Memory B cell (primary cell): ENCODE results near the gene ZDHHC21.

Experiments used
- ATAC-seq: fragments of 150-1000 bp; cut with Tn5 transposase; 2 replicates; pipeline ENCODE4 v1.10.0; 2021; ENCODE audit warnings: low read depth, mild to moderate bottlenecking, moderate library complexity
- DNase-seq, 2 donors: peaks; one replicate each; pipeline ENCODE4 v3.0.0; 2022; ENCODE audit warnings: low spot score in 2 of 2
- H3K27ac Mint-ChIP-seq: one replicate; pipeline ENCODE4 v1.8.0; 2022; ENCODE audit warnings: mild to moderate bottlenecking, moderate library complexity, mixed read lengths
- H3K27me3 Mint-ChIP-seq: one replicate; pipeline ENCODE4 v1.8.0; 2022; ENCODE audit warnings: mixed read lengths
- H3K36me3 Mint-ChIP-seq: one replicate; pipeline ENCODE4 v1.8.0; 2022; ENCODE audit warnings: mild to moderate bottlenecking, mixed read lengths
- H3K4me1 Mint-ChIP-seq: one replicate; pipeline ENCODE4 v1.8.0; 2022; ENCODE audit warnings: mixed read lengths
- H3K4me3 Mint-ChIP-seq: one replicate; pipeline ENCODE4 v1.8.0; 2022; ENCODE audit warnings: mild to moderate bottlenecking, moderate library complexity, mixed read lengths
- H3K9me3 Mint-ChIP-seq: one replicate; pipeline ENCODE4 v1.8.0; 2022; ENCODE audit warnings: mixed read lengths

The ZDHHC21 gene, protein sequence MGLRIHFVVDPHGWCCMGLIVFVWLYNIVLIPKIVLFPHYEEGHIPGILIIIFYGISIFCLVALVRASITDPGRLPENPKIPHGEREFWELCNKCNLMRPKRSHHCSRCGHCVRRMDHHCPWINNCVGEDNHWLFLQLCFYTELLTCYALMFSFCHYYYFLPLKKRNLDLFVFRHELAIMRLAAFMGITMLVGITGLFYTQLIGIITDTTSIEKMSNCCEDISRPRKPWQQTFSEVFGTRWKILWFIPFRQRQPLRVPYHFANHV

DNA sequence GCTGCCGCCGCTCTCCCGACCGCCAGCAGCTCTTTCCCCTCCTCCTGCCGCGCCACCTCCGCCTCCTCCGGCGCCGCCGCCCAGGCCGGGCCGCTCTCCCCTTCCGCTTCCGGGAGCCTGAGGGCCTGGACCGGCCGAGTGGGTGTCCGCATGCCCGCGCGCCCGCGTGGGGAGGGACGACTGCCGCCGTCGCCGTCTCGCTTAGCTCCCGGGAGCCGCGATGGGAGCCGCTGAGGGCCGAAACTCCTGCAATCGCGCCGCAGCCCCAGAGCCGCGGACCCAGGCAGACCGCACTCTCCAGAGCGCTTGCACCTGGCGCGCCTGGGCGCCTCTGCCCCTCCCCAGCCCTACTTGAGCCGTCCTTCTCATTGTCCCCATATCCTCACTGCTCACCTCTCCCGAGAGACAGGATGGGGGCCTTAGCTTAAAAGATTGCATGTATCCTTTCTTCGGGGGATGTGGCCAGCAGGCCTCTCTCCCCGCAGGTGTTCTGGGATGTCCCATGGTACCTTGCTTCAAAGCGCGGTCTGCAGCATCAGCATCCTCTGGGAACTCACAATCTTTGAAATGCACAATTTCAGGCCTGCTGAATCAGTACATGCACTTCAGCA is at the start of gene ZDHHC21:
Gene ZDHHC21, minus strand, starts transcription at position 182 of the 611 bp plus-strand sequence. CDS start 19,092 bp downstream, outside the sequence.
- DNase-seq (peak; percentile 20 to 58), ATAC-seq (peak; percentile 69)
- peak within 1 kb of the TSS; percentile 95 for H3K27ac Mint-ChIP-seq
- peaks cover 9% of the 10 kb centered on the region for H3K36me3 Mint-ChIP-seq
- peaks cover 36% of the 10 kb centered on the region for H3K4me1 Mint-ChIP-seq
- H3K9me3 Mint-ChIP-seq: no peaks in the 10 kb centered on the region
- H3K27me3 Mint-ChIP-seq: no peaks in the 10 kb centered on the region
- peak within 1 kb of the TSS; percentile 99 for H3K4me3 Mint-ChIP-seq

DNA sequence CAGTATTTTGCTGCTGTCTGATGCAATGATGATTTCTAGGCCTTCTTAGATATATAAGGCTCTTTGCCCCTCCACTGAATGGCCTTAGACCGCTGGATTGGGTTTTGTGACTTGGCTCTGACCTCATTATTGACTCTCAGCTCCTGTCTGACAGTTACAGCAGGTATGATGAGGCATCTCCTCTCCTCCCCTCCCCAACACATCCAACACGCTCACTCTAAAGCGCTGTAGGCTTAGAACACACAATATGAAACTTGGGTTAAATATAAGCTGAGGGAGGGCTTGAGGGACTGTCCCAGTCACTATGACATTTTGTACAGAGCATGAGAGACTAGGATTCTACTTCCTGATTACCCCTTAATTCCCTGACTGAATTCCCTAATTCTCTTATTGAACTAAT is 48.1 kb upstream of the ZDHHC21 start:
- DNase-seq (no peak), ATAC-seq (no peak)
- Mint-ChIP-seq H3K4me3 (no peak overlapping the region), H3K27me3 (peaks cover 11% of the 10 kb centered on the region), H3K9me3 (peaks cover 1% of the 10 kb centered on the region), H3K36me3 (no peaks in the 10 kb centered on the region), H3K27ac (no peak overlapping the region), H3K4me1 (no peaks in the 10 kb centered on the region)

DNA sequence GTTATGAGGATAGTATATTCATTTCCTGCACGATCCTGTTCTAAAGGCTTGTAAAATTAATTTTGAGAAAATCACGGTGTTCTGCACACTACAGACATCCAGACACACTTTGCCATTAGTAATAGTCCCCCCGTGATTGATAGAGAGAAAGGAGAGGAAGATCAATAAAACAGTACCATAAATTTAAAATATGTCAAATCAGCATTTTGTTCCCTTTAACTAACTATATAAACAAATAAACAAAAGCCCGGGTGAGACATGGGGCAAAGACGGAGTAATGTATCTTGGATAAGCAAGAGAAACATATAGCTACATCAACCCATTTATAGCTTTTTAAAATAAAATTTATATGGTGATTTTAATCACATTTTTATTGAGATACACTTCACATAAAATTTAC is 39.9 kb upstream of the ZDHHC21 start:
- ATAC-seq: no peak
- no peaks in the 10 kb centered on the region for H3K9me3 Mint-ChIP-seq
- H3K4me3 Mint-ChIP-seq: no peak overlapping the region
- H3K4me1 Mint-ChIP-seq: no peaks in the 10 kb centered on the region
- H3K27me3 Mint-ChIP-seq: peaks cover 12% of the 10 kb centered on the region
- H3K36me3 Mint-ChIP-seq: no peaks in the 10 kb centered on the region
- DNase-seq: no peak
- no peak overlapping the region for H3K27ac Mint-ChIP-seq

DNA sequence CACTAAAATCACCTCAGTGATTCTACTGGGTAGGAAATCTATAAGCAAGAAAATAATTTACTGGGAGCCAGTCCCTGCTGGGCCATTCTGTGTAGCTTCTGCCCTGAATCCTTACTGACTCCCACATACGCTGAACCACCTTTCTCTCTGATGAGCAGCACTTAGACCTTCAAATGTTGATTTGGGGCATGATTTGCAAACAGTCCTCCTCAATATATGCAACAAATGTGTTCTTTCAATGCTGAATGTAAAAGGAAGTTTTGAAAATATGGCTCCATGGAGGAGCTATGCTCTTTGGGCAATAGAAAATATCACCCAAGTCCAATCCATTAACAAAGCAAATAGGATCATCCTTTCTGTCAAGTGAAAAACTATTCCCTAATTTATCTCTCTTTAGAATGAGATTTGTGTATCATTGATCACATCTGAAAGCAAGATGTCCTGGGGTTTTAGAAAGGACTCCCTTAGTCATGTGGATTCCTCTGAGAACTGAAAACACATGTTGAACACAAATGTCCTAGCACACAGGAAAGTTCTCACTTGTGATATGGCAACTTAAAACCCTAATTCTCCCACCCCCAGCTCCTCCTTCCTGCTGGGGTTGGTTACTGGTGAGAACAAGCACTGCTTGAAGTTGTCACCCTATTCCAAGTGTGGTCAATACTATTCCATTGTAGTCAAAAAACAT is 38.2 kb upstream of the ZDHHC21 start:
- H3K27ac Mint-ChIP-seq: no peak overlapping the region
- H3K4me1 Mint-ChIP-seq: no peaks in the 10 kb centered on the region
- ATAC-seq (no peak), DNase-seq (no peak)
- H3K4me3 Mint-ChIP-seq: no peak overlapping the region
- H3K27me3 Mint-ChIP-seq: peaks cover 8% of the 10 kb centered on the region
- no peaks in the 10 kb centered on the region for H3K36me3 Mint-ChIP-seq
- no peaks in the 10 kb centered on the region for H3K9me3 Mint-ChIP-seq

DNA sequence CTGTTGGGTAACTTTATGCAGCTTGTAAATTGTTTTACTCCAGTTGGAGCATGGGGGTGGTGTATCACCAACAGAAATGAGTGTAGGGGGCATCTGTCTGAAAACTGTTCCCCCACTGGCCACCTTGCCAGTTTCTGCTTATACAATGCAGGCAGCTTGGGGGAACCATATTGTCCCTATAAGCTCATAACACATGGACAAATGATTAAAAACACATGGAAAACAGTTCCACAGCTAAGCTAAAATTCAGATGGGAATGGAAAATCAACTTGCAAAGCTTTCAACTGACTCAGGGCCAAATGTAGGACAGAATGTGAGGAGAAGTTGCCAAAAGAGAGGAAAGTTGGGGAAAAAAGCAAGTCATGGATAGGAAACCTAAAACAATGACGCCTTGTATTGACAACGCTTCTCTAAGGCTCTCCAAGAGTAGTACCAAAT is 37.2 kb upstream of the ZDHHC21 start:
- H3K4me3 Mint-ChIP-seq: no peak overlapping the region
- no peaks in the 10 kb centered on the region for H3K4me1 Mint-ChIP-seq
- H3K27me3 Mint-ChIP-seq: peaks cover 10% of the 10 kb centered on the region

DNA sequence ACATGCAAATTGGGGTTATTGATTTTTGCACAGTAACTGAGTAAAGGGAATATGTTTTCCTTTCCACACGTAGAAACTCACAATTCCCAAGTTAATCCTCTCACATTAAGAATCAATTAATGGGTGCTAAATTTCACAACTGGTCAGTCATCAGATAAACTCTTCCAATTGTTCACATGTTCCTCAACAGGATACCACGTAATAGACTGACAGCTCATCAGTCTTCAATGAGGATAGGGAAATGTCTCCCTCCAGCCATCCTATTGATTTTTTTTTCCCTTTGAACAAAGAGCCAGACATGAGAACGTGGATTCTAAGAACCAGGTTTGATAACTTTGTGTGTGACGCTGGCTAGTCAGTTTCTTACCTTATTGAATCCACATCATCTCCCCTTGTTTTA is 30.1 kb upstream of the ZDHHC21 start:
- Mint-ChIP-seq H3K36me3 (no peaks in the 10 kb centered on the region), H3K4me1 (peaks cover 3% of the 10 kb centered on the region), H3K27ac (no peak overlapping the region), H3K4me3 (no peak overlapping the region), H3K9me3 (peaks cover 3% of the 10 kb centered on the region), H3K27me3 (peaks cover 8% of the 10 kb centered on the region)
- DNase-seq (no peak), ATAC-seq (no peak)

More for the DNA sequence above, 37.2 kb upstream of the ZDHHC21 start:
- H3K9me3 Mint-ChIP-seq: no peaks in the 10 kb centered on the region
- no peak for DNase-seq
- no peaks in the 10 kb centered on the region for H3K36me3 Mint-ChIP-seq
- ATAC-seq: no peak
- no peak overlapping the region for H3K27ac Mint-ChIP-seq

DNA sequence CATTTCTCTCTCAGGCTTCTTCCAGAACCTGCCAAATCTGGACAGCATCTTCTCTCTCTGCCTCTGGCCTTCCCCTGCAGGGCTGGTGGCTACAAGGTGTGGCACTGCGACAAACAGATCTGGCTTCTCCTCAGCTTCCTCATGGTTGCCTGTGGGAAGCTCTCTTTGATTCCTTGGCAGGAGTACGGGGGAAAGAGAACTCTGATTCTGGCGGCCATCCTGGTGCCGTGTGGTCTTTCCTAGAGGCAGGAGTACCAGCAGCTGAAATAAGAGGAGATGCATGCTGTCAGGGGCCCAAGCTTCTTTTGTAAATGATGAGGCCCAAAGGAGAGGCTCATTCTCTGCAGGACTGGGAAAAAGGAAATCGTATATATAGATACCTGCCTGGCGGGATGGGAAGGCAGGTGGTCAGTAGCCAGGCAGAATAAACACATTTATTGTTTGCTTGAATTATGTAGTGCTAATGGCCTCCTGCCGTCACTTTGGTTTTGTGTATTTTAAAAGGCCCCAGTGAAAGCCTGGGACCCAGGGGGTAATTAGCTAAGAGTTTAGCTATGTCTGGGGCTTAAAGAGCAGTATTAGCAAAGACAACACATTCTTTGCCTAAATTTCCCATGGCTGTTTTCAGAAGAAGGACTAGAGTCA is 29.3 kb upstream of the ZDHHC21 start, which contains the start of gene CER1:
Gene CER1, minus strand, starts transcription at position 343 of the 645 bp plus-strand sequence. Its CDS starts 61 bp downstream, at position 282.
- Mint-ChIP-seq H3K4me1 (peaks cover 3% of the 10 kb centered on the region), H3K27me3 (peaks cover 6% of the 10 kb centered on the region), H3K9me3 (peaks cover 3% of the 10 kb centered on the region), H3K4me3 (no peak within 1 kb of the TSS), H3K36me3 (no peaks in the 10 kb centered on the region), H3K27ac (no peak within 1 kb of the TSS)
- ATAC-seq (no peak), DNase-seq (no peak)

DNA sequence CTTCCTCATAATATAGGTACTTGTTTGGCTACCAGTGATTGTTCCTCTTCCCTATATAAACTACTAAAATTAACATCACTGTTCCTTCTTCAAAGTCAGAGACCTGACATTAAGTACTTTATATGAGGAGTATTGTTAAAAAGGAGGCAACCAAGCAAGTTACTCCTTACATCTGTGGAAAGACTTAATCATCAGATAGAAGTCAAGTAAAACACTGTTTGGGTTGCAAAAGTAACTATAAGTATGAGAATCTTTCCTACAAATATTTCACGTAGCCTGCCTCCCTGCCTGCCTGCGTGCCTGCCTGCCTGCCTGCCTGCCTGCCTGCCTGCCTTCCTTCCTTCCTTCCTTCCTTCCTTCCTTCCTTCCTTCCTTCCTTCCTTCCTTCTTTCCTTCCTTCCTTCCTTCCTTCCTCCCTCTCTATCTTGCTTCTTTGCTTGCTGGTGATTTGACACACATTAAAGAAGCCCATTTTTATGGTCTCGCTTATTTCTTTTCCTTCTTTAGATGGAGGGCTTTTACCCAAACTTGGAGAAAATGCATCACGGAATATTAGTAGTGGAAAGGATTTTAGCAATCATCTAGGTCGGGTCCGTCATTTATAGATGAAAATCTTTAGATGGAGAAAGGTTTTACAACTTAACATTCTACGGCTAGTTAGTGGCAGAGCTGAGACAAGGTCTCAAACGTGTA is 26.1 kb upstream of the ZDHHC21 start:
- Mint-ChIP-seq H3K4me3 (no peak overlapping the region), H3K9me3 (peaks cover 3% of the 10 kb centered on the region), H3K27ac (no peak overlapping the region), H3K36me3 (no peaks in the 10 kb centered on the region), H3K4me1 (peaks cover 3% of the 10 kb centered on the region), H3K27me3 (peaks cover 6% of the 10 kb centered on the region)
- no peak for ATAC-seq
- DNase-seq: no peak

DNA sequence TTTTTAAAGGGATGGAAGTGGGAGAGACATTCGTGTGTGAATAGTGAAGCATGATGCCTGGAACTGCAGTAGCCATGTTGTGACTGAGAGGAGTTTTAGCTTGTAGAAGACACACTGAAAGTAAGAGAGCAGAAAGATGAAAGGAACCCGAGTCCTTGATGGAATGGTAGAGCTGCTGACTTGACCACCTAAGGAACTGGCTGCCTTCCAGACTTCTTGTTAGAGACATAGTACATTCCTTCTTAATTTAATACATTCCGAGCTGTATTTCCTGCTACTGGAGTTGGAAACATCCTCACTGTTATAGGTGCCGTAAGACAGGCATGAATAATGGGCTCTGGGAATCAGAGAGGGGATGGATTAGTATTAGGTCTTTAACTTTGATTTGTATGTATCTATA is 21.9 kb upstream of the ZDHHC21 start:
- Mint-ChIP-seq H3K36me3 (no peaks in the 10 kb centered on the region), H3K9me3 (peaks cover 4% of the 10 kb centered on the region), H3K27me3 (peaks cover 3% of the 10 kb centered on the region), H3K4me1 (peaks cover 8% of the 10 kb centered on the region), H3K27ac (no peak overlapping the region), H3K4me3 (no peak overlapping the region)
- DNase-seq (no peak), ATAC-seq (no peak)

DNA sequence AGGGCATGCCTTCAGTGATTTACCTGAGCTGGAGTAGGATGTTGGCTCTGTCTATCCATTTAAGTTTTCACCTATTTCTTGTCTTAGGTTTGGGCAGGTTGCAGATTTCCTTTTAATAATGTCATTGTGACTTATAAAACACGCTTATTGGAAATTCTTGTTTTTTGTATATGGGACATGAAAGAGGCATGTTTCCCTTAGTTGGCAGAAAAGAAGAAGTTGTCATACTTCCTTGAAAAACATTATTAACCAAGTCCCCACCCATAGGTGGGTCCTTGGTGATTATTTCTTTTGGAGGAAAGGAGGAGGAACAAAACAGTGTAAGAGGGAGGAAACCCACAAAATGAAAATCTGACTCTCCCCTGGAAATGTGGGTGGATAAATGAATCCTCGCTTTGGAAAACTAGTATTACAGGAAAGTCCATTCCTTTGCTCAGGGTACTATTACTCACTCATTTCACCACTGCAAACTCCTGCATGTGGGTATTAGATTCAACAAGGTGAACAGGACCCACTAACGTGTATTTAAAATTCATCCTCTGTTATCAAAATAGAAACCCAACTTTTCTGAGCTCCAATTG is 20.0 kb upstream of the ZDHHC21 start:
- H3K27me3 Mint-ChIP-seq: peaks cover 2% of the 10 kb centered on the region

DNA sequence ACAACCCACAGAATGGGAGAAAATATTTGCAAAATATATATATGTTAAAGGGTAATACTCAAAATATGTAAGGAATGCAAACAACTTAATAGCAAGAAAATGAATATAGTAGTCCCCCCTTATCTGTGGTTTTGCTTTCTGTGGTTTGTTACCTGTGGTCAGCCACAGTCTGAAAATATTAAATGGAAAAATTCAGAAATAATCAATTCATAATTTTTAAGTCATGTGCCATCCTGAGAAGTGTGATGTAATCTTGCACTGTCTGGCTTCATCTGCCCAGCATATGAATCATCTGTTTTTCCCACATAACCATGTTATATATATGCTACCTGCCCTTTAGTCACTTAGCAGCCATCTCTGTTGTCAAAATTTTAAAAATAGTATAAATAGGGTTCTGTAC is 17.6 kb upstream of the ZDHHC21 start:
- DNase-seq (no peak), ATAC-seq (no peak)
- Mint-ChIP-seq H3K27ac (no peak overlapping the region), H3K4me3 (no peak overlapping the region), H3K36me3 (peaks cover 2% of the 10 kb centered on the region), H3K9me3 (peaks cover 7% of the 10 kb centered on the region), H3K4me1 (peaks cover 12% of the 10 kb centered on the region), H3K27me3 (peaks cover under 1% of the 10 kb centered on the region)

More for the DNA sequence above, 20.0 kb upstream of the ZDHHC21 start:
- DNase-seq (no peak), ATAC-seq (no peak)
- H3K4me3 Mint-ChIP-seq: no peak overlapping the region
- no peak overlapping the region for H3K27ac Mint-ChIP-seq
- H3K36me3 Mint-ChIP-seq: peaks cover 2% of the 10 kb centered on the region
- peaks cover 5% of the 10 kb centered on the region for H3K4me1 Mint-ChIP-seq
- H3K9me3 Mint-ChIP-seq: peaks cover 5% of the 10 kb centered on the region

DNA sequence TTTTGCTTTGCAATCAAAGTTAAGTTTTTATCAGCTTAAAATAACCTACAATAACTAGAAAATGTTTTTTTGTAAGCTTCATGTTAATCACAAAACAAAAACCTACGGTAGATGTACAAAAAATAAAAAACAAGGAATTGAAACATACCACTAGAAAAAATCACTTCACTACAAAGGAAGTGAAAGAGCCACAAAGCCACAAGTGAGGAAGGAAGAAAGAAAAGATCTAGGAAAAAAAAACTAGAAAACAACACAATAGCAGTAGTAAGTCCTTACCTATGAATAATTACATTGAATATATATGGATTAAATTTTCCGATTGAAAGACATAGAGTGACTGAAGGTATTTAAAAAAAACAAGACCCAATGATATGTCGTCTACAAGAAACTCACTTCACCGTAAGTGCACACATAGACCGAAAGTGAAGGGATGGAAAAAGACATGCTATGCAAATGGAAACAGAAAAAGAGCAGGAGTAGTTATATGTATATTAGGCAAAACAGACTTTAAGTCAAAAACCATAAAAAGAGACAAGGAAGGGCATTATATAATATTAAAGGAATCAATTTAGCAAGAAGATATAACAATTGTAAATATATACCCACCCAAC is 13.4 kb upstream of the ZDHHC21 start:
- no peak for DNase-seq
- peak overlapping the region; percentile 30 for H3K4me3 Mint-ChIP-seq
- H3K27me3 Mint-ChIP-seq: no peaks in the 10 kb centered on the region

DNA sequence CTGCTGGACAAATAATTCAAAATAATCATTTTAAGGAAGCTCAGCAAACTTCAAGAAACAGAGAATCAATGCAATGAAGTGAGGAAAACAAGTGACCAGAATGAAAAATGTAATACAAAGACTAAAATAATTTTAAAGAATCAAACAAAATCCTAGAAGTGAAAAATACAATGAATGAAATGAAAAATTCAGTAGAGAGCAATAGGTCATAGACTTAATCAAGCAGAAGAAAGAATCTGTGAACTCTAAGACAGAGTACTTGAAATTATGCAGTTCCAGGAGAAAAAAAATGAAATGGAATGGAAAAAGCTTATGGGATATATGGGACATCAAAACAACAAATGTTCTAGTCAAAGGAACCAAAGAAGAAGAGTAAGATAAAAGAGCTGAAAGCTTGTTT is 11.8 kb upstream of the ZDHHC21 start:
- Mint-ChIP-seq H3K27me3 (no peaks in the 10 kb centered on the region), H3K36me3 (peaks cover 6% of the 10 kb centered on the region), H3K9me3 (peaks cover 11% of the 10 kb centered on the region), H3K4me3 (no peak overlapping the region), H3K4me1 (peaks cover 8% of the 10 kb centered on the region), H3K27ac (no peak overlapping the region)
- ATAC-seq (no peak), DNase-seq (no peak)

More for the DNA sequence above, 13.4 kb upstream of the ZDHHC21 start:
- H3K27ac Mint-ChIP-seq: no peak overlapping the region
- H3K4me1 Mint-ChIP-seq: peaks cover 8% of the 10 kb centered on the region
- peaks cover 6% of the 10 kb centered on the region for H3K36me3 Mint-ChIP-seq
- peaks cover 13% of the 10 kb centered on the region for H3K9me3 Mint-ChIP-seq
- peak; percentile 79 for ATAC-seq
